HEK293 (cell line): ENCODE data around the gene STIM2.

ENCODE experiments used
- ATF2 ChIP-seq: fragments of 450-650 bp; formaldehyde crosslinking; IDR thresholded peaks from 2 replicates; pipeline ENCODE4 v1.5.1; 2016; ENCODE audit warnings: missing biosample characterization, missing genetic modification characterization, low read depth
- CTCF ChIP-seq: fragments of 450-650 bp; formaldehyde crosslinking; IDR thresholded peaks from 2 replicates; pipeline ENCODE4 v1.5.1; 2016; ENCODE audit warnings: missing biosample characterization, missing genetic modification characterization
- SP2 ChIP-seq: fragments of 450-650 bp; formaldehyde crosslinking; IDR thresholded peaks from 2 replicates; pipeline ENCODE4 v1.5.1; 2016; ENCODE audit warnings: missing biosample characterization, missing genetic modification characterization
- ZNF214 ChIP-seq: fragments of 450-650 bp; formaldehyde crosslinking; IDR thresholded peaks from 2 replicates; pipeline ENCODE4 v1.5.1; 2017; ENCODE audit warnings: missing biosample characterization, mild to moderate bottlenecking, missing genetic modification characterization, borderline replicate concordance
- TF ChIP-seq, protein P1 (sequence below): fragments of 450-650 bp; formaldehyde crosslinking; IDR thresholded peaks from 2 replicates; pipeline ENCODE4 v1.5.1; 2017; ENCODE audit warnings: missing biosample characterization, missing genetic modification characterization

GRCh38 chr4:27049239-27049829, 188.7 kb downstream of the STIM2 start:
- TF ChIP-seq, protein P1, sequence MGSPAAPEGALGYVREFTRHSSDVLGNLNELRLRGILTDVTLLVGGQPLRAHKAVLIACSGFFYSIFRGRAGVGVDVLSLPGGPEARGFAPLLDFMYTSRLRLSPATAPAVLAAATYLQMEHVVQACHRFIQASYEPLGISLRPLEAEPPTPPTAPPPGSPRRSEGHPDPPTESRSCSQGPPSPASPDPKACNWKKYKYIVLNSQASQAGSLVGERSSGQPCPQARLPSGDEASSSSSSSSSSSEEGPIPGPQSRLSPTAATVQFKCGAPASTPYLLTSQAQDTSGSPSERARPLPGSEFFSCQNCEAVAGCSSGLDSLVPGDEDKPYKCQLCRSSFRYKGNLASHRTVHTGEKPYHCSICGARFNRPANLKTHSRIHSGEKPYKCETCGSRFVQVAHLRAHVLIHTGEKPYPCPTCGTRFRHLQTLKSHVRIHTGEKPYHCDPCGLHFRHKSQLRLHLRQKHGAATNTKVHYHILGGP (tag by site-specific recombination) = no peak
- TF ChIP-seq CTCF (tag by site-specific recombination) (no peak), ZNF214 (tag by site-specific recombination) (no peak), ATF2 (tag by site-specific recombination) (no peak), SP2 (tag by site-specific recombination) (no peak)
